Measurements from ENCODE around the gene EPHA1. TPM values are rescaled to one million over a fixed set of nuclear protein-coding genes. Genes with fewer than 3 reads are reported as not detected.

The EPHA1 gene
- not detected in 2 replicates for total RNA-seq

DNA sequence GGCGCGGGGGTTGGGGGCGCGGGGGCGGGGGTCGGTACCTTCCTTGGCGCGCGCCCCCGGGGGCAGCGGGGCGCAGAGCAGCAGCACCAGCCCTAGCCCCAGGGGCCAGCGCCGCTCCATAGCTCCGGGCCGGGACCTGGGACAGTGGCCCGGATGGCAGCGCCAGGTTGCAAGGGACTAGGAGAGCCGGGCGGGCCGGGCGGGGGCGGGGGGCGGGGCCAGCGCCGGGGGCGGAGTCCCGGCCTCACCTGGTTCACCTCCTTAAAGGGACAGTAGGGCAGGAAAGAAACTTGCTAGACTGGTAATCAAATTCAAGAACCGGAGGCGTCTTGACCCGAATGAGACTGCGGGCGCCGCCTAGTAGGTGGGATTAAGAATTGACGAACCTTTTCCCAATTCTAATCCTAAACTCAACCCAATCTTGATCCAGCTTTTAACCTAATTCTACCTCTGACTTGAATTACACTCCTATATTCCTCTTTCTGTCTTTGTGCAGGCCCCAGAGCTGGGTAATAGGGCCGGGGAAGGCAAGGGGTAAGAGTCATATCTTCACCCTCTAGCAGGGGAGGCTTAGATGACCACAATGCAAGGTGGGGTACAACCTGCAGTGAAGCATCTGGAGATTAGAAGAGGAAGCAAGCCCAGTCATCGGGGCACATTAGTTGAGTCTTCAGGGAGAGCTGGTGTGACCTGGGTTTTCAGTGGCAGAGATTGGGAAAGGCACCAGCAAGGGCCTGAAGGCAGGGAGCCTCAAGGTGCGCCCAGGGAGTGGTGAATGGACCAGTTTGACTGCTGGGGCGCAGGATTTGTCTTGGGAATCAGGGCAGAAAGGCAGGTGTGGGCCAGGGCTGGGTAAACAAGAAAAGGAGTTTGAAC lies at the start of gene EPHA1:
Gene EPHA1 (minus strand): TSS at position 171 of the 876 bp plus-strand sequence. CDS start 51 bp downstream, at position 120.

DNA sequence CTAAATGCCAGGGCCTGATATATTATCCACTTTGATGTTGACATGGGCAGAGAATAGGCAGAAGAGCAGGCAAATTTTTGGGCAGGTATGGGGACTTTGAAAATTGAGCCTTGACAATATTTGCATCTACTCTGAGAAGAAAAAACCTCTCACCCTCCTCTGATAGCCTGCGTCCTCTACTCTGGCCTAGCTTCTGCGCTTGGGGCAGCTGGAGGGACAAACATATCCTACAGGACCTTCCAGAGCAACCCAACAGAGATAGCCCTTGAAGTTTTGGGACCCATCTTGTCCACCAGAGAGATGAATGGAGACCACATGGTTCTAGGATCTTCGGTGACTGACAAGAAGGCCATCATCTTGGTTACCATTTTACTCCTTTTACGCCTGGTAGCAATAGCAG lies 34.5 kb upstream of the EPHA1 start, which contains the start of gene TAS2R60:
Gene TAS2R60 (plus strand): TSS at position 301 of the 400 bp plus-strand sequence. CDS start 0 bp downstream, at position 301.

DNA sequence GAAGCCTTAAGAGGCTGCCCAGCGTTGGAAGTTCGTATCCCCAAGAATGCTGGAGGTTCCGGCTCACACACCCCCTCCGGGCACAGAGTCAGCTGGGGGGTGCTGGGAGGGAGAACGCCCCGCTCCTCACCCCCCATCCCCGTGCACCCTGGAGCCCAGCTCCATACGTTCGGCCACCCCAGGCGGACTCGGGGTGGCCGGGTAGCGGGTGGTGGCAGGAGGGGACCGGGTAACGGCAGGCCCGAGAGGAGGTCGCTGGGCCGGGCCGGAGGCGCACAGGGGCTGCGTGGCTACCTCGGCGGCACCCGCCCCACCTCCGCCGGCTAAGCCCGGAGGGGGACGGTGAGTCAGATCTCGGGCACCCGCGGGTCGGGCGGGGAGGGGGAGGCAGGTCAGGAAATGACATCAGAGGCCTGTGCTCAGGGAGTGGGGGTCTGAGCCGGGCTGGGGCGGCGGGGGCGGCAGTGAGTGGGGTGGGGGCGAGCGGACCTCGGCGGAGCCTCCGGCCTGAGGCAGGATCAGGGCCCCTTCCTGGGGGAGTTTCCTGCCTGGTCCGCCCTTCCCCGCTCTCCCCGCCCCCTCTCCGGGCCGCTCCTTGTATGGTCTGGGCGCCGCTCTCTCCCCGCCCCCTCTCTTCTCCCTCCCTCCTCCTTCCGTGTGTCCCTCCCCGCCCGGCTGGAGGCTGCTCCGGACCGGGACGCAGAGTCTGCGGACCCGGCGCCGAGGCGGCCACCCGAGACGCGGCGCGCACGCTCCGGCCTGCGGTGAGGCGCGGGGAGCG lies 27.8 kb downstream of the EPHA1 start, which contains the start of gene ZYX:
Gene ZYX (plus strand): TSS at position 700 of the 781 bp plus-strand sequence. CDS start 227 bp downstream, outside the sequence.

DNA sequence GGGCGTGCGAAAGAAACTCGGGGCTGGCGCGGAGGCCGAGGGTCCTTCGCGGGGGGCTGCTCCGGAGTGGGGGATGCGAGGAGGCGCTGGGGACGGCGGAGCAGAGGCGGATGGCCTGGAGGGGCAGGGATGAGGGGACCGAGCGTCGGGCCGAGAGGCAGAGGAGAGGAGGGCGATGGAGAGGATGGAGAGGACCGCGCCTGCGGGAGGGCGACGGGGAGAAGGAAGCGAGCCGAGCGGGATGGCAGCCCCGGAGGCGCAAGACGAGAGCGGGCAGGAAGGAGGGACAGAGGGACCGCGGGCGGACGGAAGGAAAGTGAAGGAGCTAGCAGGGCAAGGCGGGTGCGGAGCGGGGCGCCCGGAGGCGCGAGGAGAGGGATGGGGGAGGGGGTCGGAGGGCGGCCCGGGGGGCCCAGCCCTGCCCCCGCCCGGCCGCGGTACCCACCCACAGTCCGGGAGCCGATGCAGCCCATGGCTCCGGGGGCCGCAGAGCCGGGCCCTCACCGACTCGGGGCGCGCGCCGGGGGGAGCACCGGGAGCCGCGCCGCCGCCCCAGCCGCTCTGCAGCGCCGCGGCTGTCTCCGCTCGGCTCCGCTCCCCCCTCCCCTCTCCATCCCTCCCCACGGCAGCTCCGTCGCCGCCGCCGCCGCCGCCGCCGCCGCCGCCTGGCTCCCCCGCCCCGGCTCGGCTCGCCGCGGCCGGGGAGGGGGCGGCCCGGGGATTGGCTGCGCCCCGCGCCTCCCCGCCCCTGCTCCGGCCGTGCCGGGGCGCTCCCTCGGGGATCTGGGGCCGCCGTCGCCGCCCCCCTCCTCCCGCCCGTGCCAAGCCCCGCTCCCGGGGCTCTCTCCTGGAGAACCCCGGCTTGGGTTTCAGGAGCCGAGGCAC lies 46.3 kb downstream of the EPHA1 start, which contains the start of gene FAM131B:
Gene FAM131B (minus strand): TSS at position 583 of the 885 bp plus-strand sequence. CDS start 110 bp downstream, at position 473.

Other genes starting within 250 kb of the EPHA1 start
- not detected in 2 replicates for gene TAS2R39, start 225.4 kb downstream of the EPHA1 start, total RNA-seq
- not detected in 2 replicates for gene TAS2R40, start 186.8 kb downstream of the EPHA1 start, total RNA-seq
- gene GSTK1, start 145.4 kb downstream of the EPHA1 start, total RNA-seq = 132 and 150 TPM in 2 replicates
- 0.24 TPM in 1 of 2 replicates, not detected in the other for gene TMEM139, start 123.9 kb downstream of the EPHA1 start, total RNA-seq
- 6.5 and 7.6 TPM in 2 replicates for gene CASP2, start 120.5 kb downstream of the EPHA1 start, total RNA-seq
- gene CLCN1, start 92.7 kb downstream of the EPHA1 start, total RNA-seq = not detected in 2 replicates
- gene FAM131B, start 46.1 kb downstream of the EPHA1 start, total RNA-seq = 0.94 and 1.5 TPM in 2 replicates
- gene ZYX, start 27.5 kb downstream of the EPHA1 start, total RNA-seq = 120 and 135 TPM in 2 replicates
- not detected in 2 replicates for gene TAS2R60, start 34.6 kb upstream of the EPHA1 start, total RNA-seq
- gene TAS2R41, start 69.0 kb upstream of the EPHA1 start, total RNA-seq = not detected in 2 replicates
- gene CTAGE15, start 162.9 kb upstream of the EPHA1 start, total RNA-seq = not detected in 2 replicates
- 4.2 and 5.4 TPM in 2 replicates for gene TCAF2, start 212.1 kb upstream of the EPHA1 start, total RNA-seq

All from cardiac ventricle fibroblast (primary cell).